Activated naive CD4-positive, alpha-beta T cell (primary cell): Measurements from ENCODE around the gene HSD17B2.

Experiments used
- DNase-seq, 4 experiments: peaks; one replicate each; lab custom pipeline; 2025; lab: John Stamatoyannopoulos, UW

The HSD17B2 gene

DNA sequence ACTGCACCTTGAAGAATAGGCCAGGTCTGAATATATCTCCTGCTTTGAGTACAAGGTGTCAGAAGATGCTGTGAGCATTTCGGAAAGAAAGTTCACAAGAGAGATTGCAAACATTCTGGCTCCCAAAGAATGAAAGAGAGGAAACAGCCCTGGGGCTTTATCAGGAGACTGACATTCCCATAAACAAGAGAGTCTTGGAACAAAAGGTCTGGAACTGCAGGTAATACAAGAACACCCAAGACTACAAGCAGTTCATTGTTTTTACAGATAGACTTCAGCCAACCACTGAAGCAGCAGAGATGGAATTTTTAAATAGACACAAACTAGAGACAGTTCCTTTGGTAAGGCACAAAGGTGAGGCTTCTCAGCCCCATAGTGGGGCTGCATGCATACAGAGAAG lies 14.4 kb downstream of the HSD17B2 start:
- no peak for DNase-seq

- no peak for DNase-seq
Observed at GRCh38 chr16:82050506-82050905, 15.5 kb downstream of the HSD17B2 start.

DNA sequence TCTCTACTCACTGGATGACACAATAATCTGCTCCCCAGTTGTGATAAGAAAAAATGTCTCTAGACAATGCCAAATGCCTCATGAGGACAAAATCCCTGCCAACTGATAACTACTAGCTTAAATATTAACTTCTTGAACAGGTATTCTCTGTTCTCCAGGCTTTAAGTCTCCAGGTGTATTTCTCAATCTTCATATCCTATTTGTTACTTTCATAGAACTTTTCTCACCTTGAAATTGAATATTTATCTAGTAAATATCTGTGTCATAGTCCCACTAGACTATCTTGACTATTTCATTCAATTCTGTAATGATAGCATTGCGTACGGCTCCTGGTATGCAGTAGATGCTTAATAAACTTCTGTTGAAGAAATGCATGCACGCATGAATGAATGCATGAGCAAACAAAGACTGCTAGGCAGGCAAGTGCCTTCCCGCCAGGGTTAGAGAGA lies 15.9 kb downstream of the HSD17B2 start:
- no peak for DNase-seq

DNA sequence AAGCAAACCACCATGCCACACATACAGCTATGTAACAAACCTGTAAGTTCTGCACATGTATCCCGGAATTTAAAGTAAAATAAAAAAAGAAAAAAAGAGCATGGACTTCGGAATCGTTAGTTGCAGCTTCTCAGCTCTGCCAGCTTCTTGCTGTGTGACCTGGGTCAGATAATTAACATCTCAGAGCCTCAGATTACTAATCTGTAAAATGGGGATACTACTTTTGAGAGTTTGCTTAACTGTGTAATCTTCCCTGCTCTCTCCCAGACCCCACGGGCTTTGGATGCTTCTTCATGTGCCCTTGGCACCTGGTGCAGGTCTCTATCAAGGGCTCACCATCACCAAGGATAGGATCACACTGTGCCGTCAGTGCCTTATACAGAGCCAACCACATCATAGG lies 16.6 kb downstream of the HSD17B2 start:
- no peak for DNase-seq

GRCh38 chr16:82055117-82055516 lies 20.1 kb downstream of the HSD17B2 start:
- DNase-seq, result no peak

GRCh38 chr16:82055728-82056549 lies 20.9 kb downstream of the HSD17B2 start:
- DNase-seq, result no peak

- no peak for DNase-seq
Observed at GRCh38 chr16:82056550-82056896, 21.5 kb downstream of the HSD17B2 start.

DNA sequence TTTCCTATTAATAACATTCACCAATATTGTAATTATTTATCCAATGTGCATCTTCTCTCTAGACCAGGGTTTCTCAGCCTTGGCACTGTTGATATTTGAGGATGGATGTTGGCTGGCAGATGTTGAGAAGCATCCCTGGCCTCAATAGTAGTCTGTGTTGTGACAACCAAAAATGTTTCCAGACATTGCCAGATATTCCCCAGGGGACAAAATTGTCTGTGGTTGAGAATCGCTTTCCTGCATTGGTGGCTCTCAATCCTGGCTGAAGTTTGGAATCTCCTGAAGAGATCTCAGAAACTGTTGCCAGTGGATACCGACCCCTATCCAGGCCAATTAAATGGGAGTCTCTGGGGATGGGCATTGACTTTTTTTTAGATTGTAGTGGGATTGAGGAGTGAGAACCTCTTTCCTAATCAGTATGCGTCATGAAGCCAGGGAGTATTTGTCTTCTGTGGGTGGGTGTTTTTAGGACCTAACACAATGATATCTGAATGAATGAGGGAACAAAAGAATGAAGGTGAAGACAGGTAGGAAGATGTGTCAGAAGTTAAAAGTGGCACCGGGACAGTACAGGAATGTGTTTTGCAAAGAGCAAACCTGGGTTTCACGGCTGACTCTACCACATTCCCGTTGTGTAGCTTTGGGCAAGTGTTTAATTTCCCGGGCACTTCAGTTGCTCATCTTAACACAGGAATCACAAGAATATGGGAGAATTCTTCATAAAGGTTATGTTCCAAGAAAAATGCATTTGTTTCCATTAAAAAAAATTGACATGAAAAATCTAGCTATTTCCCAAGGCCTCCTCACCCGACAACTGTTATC lies 24.3 kb downstream of the HSD17B2 start:
- no peak for DNase-seq

GRCh38 chr16:82059983-82060421 lies 24.9 kb downstream of the HSD17B2 start:
- no peak for DNase-seq

- DNase-seq, result no peak
Observed at GRCh38 chr16:82061861-82062525, 26.9 kb downstream of the HSD17B2 start.

DNA sequence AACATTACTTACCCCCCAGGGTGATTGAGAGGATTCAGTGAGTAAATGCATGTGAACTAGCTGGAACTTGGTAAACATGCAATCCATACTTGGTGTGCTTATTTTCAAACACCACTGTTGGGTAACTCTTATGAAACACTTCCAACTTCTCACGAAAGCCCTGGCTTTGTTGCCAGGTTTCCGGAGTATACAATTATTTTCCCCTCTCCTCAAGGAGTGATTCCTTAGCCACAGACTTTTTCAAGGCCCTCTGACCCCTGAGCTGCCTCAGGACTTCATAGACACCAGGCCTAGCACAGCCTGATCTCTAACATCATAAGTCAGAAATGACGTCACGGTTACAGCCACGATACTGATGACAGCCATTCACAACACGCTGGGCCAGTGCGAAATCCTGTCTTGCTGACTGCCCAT lies 27.6 kb downstream of the HSD17B2 start:
- DNase-seq, result no peak

DNA sequence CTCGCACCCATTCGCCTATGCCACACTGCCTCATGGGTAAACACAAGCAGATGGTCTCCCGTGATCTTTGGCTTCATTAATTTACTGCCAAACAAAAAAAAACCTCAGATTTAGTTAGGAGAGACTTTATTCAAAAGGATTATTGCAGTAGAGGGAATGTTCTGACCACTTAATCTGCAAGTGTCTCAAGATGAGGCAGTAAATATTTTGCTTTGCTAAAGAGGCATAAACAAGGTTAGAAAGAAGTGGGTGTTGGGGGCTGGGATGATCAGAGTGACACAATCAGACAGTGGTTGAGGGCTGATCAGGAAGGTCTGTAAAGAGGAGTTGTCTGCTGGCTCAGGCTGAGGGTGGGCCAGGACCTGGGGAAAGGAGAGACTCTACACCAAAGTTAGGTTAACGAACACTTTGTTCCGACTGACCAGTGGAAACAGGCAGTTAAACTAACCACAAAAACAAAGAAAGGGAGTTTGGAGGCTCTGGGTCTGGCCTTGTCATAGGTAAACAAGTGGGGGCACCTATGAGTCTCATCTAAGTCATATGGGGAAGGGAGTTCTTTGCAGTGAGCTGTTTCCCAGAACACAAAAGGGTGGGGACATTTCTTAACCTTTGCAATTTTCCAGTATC lies 28.5 kb downstream of the HSD17B2 start:
- no peak for DNase-seq

- no peak for DNase-seq
Observed at GRCh38 chr16:82067042-82067803, 32.2 kb downstream of the HSD17B2 start.

- DNase-seq, result no peak
Observed at GRCh38 chr16:82067804-82068325, 32.8 kb downstream of the HSD17B2 start.

- no peak for DNase-seq
Observed at GRCh38 chr16:82070656-82071369, 35.8 kb downstream of the HSD17B2 start.

DNA sequence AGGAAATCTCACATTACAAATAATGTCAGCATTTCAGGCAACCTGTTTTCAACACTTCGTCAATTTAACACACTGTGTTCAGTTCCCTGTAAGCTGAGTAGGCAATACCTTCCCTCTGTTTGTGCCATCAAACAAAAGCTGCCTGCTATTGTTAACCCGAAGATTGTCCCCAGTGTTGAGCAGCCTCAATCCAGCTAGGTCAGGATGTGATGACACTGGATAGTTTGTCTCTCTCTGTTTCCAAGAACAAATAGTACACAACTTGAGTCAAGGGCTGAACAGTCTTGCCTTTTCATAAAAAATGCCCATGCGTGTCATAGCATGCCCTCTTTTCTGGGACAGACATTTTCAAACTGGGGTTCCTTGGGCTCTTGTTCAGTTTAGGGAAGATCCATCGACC lies 36.4 kb downstream of the HSD17B2 start:
- DNase-seq, result no peak

- no peak for DNase-seq
Observed at GRCh38 chr16:82072313-82072712, 37.3 kb downstream of the HSD17B2 start.

DNA sequence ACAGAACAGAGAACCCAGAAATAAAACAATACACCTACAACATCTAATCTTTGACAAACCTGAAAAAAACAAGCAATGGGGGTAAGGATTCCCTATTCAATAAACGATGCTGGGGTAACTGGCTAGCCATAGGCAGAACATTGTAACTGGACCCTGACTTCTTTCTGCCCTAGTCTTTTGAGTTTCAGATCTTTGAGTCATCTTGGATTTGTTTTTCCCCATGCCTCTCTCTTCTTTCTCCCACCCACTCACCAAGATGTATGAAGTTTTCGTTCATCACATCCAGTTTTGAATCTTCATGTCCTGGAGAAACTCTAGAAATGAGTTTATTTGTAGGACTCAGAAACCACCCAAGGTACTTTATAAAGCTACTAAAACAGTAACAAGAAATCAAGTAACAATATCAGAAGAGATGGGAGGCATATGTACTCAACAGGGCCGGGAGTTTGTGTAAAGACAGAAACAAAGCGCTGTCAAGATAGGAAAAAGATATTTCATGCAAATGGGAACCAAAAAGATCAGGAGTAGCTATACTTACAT lies 39.0 kb downstream of the HSD17B2 start:
- no peak for DNase-seq

DNA sequence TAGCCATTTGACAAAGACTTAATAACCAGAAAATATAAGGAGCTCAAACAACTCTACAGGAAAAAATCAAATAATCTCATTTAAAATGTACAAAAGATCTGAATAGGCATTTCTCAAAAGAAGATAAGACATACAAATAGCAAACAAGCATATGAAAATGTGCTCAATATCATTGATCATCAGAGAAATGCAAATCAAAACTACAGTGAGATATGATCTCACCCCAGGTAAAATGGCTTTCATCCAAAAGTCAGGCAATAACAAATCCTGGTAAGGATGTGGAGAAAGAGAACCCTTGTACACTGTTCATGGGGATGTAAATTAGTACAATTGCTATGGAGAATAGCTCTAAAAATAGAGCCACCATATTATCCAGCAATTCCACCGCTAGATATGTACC lies 43.1 kb downstream of the HSD17B2 start:
- DNase-seq, result no peak

DNA sequence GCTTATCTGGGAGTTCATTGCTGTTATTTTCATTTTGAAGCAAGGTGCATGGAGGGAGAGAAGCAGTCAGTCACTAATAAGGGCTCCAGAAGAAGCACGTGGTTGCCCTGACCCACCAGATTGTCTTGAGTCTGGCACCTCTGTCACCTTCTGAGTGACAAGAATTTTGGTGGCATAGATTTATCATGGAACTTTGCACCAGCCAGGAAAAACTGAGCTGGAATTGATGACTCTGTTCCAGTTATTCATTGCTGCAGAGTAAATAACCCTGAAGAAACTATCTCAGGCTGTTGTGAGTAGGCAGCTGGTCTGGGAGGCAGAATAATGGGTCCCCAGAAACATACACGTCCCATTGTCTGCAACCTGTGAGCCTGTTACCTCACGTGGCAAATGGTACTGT lies 44.8 kb downstream of the HSD17B2 start:
- no peak for DNase-seq
